Fibroblast of villous mesenchyme (primary cell): ENCODE measurements around the gene ZNF296. TPM values are rescaled to one million over a fixed set of nuclear protein-coding genes. Genes with fewer than 3 reads are reported as not detected.

Experiments
- DNase-seq: peaks from one replicate; pipeline ENCODE4 v3.0.0-alpha.2; 2010; ENCODE audit warnings: low read depth
- H3K4me3 ChIP-seq: 2 replicates; pipeline ENCODE4 v1.5.1; 2011; ENCODE audit warnings: low read depth, mild to moderate bottlenecking, low read length
- small RNA-seq: library from RNA; depleted of rRNA; stranded (forward); fragments of <200 nt; gene quantifications from one replicate; pipeline ENCODE3, GENCODE V24; 2012
- total RNA-seq: library from RNA; depleted of rRNA; stranded (reverse); fragments of >200 nt; gene quantifications from 2 replicates; pipeline ENCODE4 v1.2.3, GENCODE V29; 2012
- TF ChIP-seq, protein P1 (sequence below): IDR thresholded peaks from 2 replicates; pipeline ENCODE4 v1.5.1; 2012; ENCODE audit warnings: low read depth, mild to moderate bottlenecking, low read length; ENCODE audit not compliant: insufficient read depth

ZNF296 gene
- total RNA-seq, 1 donor = under 0.01 TPM

DNA sequence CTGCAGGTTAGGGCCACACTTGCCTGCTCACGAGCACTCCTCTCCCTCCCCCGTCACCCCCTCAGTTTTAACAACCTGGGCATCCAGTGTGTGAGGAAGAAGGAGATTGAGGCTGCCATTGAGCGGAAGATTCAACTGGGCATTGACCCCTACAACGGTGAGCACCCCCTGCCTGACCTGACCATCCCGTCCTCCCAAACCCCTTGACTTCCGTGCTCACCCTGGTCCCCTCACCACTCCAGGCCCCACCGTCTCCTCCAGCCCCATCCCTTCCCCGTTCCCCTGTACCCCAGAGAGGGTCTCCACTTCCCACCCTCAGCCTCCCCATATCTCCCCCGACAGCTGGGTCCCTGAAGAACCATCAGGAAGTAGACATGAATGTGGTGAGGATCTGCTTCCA lies 51.0 kb downstream of the ZNF296 start:
- TF ChIP-seq, protein P1, sequence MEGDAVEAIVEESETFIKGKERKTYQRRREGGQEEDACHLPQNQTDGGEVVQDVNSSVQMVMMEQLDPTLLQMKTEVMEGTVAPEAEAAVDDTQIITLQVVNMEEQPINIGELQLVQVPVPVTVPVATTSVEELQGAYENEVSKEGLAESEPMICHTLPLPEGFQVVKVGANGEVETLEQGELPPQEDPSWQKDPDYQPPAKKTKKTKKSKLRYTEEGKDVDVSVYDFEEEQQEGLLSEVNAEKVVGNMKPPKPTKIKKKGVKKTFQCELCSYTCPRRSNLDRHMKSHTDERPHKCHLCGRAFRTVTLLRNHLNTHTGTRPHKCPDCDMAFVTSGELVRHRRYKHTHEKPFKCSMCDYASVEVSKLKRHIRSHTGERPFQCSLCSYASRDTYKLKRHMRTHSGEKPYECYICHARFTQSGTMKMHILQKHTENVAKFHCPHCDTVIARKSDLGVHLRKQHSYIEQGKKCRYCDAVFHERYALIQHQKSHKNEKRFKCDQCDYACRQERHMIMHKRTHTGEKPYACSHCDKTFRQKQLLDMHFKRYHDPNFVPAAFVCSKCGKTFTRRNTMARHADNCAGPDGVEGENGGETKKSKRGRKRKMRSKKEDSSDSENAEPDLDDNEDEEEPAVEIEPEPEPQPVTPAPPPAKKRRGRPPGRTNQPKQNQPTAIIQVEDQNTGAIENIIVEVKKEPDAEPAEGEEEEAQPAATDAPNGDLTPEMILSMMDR = no peak
- no peak overlapping the region for H3K4me3 ChIP-seq
- no peak for DNase-seq

DNA sequence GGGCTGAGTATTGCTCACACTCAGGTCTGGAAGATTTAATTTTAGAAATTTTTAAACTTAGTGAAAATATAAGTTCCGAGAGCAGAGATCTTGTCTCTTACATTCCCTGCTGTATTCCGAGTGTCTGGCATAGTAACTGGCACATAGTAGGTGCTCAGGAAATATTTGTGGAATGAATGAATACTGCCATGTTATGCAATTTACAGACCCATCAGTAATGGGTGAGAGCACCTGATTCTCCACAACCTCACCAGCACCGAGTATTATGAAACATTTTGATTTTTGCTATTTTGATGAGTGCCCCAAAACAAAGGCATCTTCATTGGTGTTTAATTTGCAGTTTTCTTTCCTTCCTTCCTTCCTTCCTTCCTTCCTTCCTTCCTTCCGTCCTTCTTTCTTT lies 53.2 kb downstream of the ZNF296 start:
- H3K4me3 ChIP-seq = no peak overlapping the region
- TF ChIP-seq, protein P1 = no peak
- DNase-seq = no peak

DNA sequence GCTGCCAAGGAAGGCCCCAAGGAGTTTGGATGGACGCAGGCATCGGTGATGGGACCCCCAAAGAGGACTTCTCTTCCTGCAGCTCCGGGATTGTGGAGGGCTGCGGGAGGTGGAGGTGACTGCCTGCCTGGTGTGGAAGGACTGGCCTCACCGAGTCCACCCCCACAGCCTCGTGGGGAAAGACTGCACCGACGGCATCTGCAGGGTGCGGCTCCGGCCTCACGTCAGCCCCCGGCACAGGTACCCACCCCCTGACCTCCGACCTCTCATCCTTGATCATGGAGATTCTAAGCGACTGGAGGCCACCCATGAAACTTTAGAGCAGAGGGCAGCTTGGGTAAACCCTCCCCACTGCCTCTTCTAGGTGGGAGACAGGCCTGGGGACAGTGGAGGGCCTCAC lies 54.3 kb downstream of the ZNF296 start:
- H3K4me3 ChIP-seq = no peak overlapping the region
- TF ChIP-seq, protein P1 = no peak
- no peak for DNase-seq

Small RNA genes lying within 50 kb of the gene (small RNA-seq; reads per million reads assigned to genes)
- gene RNU6-611P = not detected

Other genes starting within 250 kb of the ZNF296 start
- 133 and 134 TPM in 2 replicates for gene NECTIN2, start 230.2 kb downstream of the ZNF296 start, total RNA-seq
- gene TOMM40, start 185.2 kb downstream of the ZNF296 start, total RNA-seq = 56.7 and 57.9 TPM in 2 replicates
- gene APOE, start 170.7 kb downstream of the ZNF296 start, total RNA-seq = 9.7 and 16.4 TPM in 2 replicates
- 1.3 and 2.6 TPM in 2 replicates for gene APOC1, start 161.9 kb downstream of the ZNF296 start, total RNA-seq
- gene APOC4, start 134.2 kb downstream of the ZNF296 start, total RNA-seq = not detected in 2 replicates
- not detected in 2 replicates for gene APOC2, start 130.4 kb downstream of the ZNF296 start, total RNA-seq
- gene CLPTM1, start 121.1 kb downstream of the ZNF296 start, total RNA-seq = 53.1 and 62.6 TPM in 2 replicates
- gene RELB, start 75.0 kb downstream of the ZNF296 start, total RNA-seq = 10.6 and 13.8 TPM in 2 replicates
- 14.2 and 16.4 TPM in 2 replicates for gene CLASRP, start 37.4 kb downstream of the ZNF296 start, total RNA-seq
- 16.0 and 24.2 TPM in 2 replicates for gene GEMIN7, start 2.8 kb upstream of the ZNF296 start, total RNA-seq
- gene PPP1R37, start 16.7 kb upstream of the ZNF296 start, total RNA-seq = 31.1 and 36.1 TPM in 2 replicates
- under 0.01 TPM in 2 replicates for gene NKPD1, start 84.5 kb upstream of the ZNF296 start, total RNA-seq
- gene TRAPPC6A, start 101.8 kb upstream of the ZNF296 start, total RNA-seq = 3.9 and 7.7 TPM in 2 replicates
- 4.3 and 5.8 TPM in 2 replicates for gene BLOC1S3, start 102.3 kb upstream of the ZNF296 start, total RNA-seq
- not detected in 2 replicates for gene EXOC3L2, start 168.9 kb upstream of the ZNF296 start, total RNA-seq
- gene MARK4, start 174.8 kb upstream of the ZNF296 start, total RNA-seq = 14.2 and 16.8 TPM in 2 replicates
- gene CKM, start 246.4 kb upstream of the ZNF296 start, total RNA-seq = 0.43 TPM in 1 of 2 replicates, not detected in the other